GM12874 (cell line): ENCODE results near the gene LAMC3.

Experiments
- TF ChIP-seq, protein P1 (sequence below): IDR thresholded peaks from 2 replicates; pipeline ENCODE4 v1.5.1; 2011; ENCODE audit warnings: low read depth, mild to moderate bottlenecking, control low read depth, low read length, moderate library complexity; ENCODE audit not compliant: insufficient read depth

LAMC3 gene

GRCh38 chr9:130989891-130990290 lies 19.1 kb upstream of the LAMC3 start:
- TF ChIP-seq, protein P1, sequence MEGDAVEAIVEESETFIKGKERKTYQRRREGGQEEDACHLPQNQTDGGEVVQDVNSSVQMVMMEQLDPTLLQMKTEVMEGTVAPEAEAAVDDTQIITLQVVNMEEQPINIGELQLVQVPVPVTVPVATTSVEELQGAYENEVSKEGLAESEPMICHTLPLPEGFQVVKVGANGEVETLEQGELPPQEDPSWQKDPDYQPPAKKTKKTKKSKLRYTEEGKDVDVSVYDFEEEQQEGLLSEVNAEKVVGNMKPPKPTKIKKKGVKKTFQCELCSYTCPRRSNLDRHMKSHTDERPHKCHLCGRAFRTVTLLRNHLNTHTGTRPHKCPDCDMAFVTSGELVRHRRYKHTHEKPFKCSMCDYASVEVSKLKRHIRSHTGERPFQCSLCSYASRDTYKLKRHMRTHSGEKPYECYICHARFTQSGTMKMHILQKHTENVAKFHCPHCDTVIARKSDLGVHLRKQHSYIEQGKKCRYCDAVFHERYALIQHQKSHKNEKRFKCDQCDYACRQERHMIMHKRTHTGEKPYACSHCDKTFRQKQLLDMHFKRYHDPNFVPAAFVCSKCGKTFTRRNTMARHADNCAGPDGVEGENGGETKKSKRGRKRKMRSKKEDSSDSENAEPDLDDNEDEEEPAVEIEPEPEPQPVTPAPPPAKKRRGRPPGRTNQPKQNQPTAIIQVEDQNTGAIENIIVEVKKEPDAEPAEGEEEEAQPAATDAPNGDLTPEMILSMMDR: no peak

GRCh38 chr9:130990306-130990977 lies 18.5 kb upstream of the LAMC3 start:
- TF ChIP-seq, protein P1: no peak

DNA sequence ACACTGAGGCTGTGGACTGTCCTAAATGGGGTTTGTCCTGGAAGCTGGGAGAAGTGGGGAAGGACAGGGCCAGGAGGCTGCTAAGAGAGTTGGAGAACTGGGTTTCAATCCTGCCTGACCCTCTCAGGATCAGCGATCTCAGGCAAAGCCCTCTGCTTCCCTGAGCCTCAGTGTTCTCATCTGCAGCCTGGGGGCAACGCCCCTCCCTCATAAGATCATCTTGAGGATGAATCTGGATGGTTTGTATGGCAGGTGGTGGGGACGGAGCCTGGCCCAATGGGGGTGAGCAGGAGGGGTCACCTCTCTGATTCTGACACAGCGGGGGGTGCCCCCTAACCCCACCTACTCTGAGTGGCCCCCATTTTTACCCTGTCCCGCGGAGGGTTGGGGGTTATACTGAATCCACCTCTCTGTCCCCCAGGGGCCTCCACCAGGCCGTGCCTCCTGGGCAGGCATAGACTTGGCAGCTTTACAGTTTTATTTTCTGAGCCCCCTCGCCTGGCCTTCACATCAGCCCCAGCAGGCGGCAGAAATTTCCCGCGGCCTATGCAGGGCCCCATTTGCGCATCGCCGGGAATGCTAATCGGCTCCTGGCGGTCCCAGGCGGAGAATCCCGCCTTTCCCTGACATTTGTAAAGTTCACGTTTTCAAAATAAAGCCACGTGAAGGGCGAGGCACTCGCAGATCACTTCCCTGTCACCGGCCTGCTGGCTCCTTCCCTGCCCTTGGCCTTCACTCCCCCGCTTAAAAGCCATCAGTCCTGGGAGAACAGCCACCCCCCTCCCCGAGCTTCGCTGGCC lies 17.8 kb upstream of the LAMC3 start:
- TF ChIP-seq, protein P1: no peak

- TF ChIP-seq, protein P1: no peak
Measured at GRCh38 chr9:130991778-130992681, 16.9 kb upstream of the LAMC3 start.

DNA sequence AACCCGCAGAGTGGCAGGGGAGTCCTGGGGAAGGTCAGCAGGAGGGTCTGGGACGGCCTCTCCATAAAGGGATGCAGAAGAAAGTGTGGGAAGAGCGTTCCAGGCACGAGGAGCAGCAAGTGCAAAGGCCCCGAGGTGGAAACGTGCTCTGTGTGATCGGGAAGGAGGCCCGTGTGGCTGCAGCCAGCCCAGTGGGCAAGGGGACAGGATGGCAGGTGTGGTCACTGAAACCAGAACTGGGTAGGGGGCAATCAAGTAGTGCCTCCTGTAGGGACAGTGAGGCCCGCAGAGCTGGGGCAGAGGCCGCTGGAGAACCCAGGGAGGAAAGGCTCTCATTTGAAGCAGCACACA lies 16.3 kb upstream of the LAMC3 start:
- TF ChIP-seq, protein P1: no peak

DNA sequence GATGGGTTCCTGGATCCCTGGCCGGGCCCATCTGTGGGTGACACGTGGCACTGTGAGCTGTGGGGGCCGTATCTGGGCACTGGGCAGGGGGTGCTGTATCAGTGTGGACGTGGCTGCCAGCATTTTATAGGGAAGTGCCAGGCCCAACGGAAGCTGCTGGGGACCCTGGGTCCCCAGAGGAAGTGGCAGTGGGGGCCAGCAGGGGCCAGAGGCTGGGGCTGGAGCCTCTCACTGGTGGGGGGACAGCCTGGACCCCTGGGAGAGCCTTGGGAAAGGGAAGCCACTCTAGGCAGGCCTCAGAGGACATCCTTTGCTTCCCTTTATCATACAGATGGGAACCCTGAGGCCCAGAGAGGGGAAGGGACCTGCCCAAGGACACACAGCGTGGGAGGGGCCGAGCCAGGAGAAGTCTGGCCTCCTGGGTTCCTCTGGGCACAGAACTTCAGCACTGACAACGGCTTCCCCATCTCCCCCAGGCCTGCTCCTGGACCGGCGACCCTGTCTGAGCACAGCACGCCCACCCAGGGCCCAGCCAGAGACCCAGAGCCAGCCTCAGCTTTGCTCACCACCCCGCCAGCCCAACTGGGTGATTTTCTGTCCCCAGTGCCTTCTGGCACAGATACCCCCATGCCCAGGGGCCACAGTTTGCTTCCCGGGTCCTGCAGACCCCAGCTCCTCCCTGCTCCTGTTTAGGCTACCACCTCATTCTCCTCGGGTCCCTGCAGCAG lies 15.5 kb upstream of the LAMC3 start:
- TF ChIP-seq, protein P1: no peak
